Stimulated activated CD8-positive, alpha-beta memory T cell treated with anti-CD3 and anti-CD28 coated beads, Interleukin-12 subunit alpha, Interleukin-12 subunit beta, amount 100 ng/mL, for 4 hours (primary cell): ENCODE data around the gene OR13C5.
"Not testable (repeated sequence)": the region's sequence is repeated elsewhere in the genome, so short reads cannot be mapped to it uniquely, and the experiment has no call there.

Experiments
- DNase-seq: peaks from one replicate; pipeline ENCODE4 v3.0.0-alpha.2; 2020; ENCODE audit warnings: low read depth

OR13C5 gene, protein sequence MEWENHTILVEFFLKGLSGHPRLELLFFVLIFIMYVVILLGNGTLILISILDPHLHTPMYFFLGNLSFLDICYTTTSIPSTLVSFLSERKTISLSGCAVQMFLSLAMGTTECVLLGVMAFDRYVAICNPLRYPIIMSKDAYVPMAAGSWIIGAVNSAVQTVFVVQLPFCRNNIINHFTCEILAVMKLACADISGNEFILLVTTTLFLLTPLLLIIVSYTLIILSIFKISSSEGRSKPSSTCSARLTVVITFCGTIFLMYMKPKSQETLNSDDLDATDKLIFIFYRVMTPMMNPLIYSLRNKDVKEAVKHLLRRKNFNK

DNA sequence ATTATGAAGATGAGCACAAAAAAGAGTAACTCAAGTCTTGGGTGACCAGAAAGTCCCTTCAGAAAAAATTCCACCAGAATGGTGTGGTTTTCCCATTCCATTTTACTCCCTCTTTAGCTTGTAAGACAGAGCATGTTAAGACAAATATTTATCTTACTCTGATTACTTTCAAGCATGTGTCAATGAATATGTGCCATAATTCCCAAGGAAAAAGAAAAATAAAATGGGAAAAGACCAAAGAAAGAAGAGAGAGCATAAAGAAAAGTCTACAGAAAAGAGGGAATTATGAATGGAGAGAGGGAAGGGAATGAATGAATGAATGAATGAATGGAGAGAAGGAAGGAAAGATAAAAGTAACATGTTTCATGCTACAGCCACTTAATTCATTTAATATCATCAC, at the start of gene OR13C5:
TSS of gene OR13C5 (minus strand) at position 101 of the 400 bp plus-strand sequence. CDS start at position 101, 0 bp downstream.
- DNase-seq, result not testable (repeated sequence)

- DNase-seq, result no peak
These were observed 36.2 kb upstream of the OR13C5 start for GRCh38 chr9:104635456-104635855.

GRCh38 chr9:104633976-104634520, 34.8 kb upstream of the OR13C5 start:
- no peak for DNase-seq

DNA sequence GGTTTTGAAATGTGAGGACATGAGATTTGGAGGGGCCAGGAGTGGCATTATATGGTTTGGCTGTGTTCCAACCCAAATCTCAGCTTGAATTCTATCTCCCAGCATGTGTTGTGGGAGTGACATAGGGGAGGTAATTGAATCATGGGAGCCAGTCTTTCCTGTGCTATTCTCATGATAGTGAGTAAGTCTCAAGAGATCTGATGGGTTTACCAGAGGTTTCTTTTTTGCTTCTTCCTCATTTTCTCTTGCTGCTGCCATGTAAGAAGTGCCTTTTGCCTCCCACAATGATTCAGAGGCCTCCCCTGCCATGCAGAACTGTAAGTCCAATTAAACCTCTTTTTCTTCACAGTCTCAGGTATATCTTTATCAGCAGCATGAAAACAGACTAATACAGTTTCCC, 26.8 kb upstream of the OR13C5 start:
- DNase-seq, result not testable (repeated sequence)

GRCh38 chr9:104618104-104618503, 18.9 kb upstream of the OR13C5 start, which contains the start of gene OR13C9:
OR13C9 (minus strand) TSS chr9:104618204; CDS start chr9:104618204, 0 bp downstream.
- DNase-seq, result no peak

DNA sequence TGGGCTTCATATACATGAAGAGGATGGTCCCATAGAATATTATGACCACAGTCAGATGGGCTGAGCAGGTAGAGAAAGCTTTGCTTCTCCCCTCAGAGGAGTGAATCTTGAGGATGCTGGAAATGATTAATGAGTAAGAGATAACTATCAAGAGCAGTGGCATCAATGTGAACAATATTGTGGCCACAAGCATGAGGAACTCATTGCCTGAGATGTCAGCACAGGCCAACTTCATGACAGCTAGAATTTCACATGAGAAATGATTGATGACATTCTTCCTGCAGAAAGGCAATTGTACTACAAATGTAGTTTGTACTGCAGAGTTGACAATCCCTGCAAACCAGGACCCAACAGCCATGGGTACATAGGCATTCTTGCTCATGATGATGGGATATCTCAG, 18.2 kb upstream of the OR13C5 start:
- DNase-seq, result no peak

- no peak for DNase-seq
These were observed 12.0 kb upstream of the OR13C5 start for GRCh38 chr9:104611213-104611612.

- DNase-seq, result no peak
These were observed 9.1 kb upstream of the OR13C5 start for GRCh38 chr9:104608336-104608735.

GRCh38 chr9:104606152-104606551, 6.9 kb upstream of the OR13C5 start:
- no peak for DNase-seq

DNA sequence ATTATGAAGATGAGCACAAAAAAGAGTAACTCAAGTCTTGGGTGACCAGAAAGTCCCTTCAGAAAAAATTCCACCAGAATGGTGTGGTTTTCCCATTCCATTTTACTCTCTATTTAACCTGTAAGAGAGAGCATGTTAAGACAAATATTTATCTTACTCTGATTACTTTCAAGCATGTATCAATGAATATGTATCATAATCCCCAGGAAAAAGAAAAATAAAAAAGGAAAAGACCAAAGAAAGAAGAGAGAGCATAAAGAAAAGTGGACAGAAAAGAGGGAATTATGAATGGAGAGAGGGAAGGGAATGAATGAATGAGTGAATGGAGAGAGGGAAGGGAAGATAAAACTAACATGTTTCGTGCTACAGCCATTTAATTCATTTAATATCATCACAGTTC, 6.3 kb upstream of the OR13C5 start, which contains the start of gene OR13C2:
TSS of gene OR13C2 (minus strand) at position 101 of the 400 bp plus-strand sequence. CDS start at position 101, 0 bp downstream.
- not testable (repeated sequence) for DNase-seq

- no peak for DNase-seq
These were observed 5.6 kb upstream of the OR13C5 start for GRCh38 chr9:104604801-104605200.

GRCh38 chr9:104598749-104599148, 464 bp downstream of the OR13C5 start:
- not testable (repeated sequence) for DNase-seq

- DNase-seq, result no peak
These were observed 9.6 kb downstream of the OR13C5 start for GRCh38 chr9:104589626-104590025.

DNA sequence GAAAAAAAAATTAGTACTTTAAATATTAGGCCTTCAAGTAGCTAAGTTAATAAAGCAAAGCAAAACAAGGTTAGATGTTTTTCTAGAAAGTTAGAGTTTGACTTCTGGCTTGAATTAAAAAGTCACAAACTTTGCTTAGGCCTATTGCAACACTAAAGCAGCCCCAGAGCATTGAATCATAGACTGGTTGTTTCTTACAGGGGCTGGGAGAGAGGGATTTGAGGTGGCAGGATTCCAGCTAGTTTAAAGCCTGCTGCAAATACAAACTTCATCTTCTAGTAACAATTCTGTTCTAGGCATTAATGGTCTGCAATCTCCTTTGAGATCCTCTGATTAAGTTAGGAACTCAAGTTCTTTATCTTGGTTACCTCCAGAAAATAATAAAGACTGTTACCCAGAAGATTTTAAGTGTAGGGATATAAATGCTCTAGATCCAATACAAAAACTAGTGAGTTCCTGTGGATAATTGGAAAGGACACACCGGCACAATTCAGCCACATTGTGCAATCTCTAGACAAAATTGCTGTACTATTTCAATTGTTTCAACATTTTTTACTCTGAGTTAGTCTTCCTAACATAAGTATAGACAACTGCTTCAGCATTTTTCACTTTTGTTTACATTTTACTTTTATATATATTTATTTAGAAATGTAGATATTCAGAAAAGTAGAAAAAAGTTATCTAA, 12.6 kb downstream of the OR13C5 start:
- DNase-seq, result no peak

DNA sequence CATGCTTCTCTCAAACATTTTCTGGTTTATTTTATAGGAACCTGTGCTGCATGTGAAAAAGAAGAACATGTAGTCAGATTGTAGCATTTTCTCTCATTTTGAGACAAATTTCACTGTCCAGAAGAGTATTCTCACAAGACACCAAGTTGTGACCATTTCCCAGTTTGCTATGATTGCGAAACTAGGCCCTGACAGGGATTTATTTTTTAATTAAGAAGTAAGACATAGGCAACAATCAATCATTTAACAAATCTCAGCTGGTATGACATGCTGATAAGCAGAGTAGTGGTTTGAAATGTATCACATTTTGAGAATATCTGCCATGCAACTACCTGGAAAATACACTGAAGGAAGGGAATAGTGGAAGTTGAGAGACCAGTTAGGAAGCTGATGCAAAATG, 18.7 kb downstream of the OR13C5 start:
- no peak for DNase-seq

- DNase-seq, result no peak
These were observed 21.9 kb downstream of the OR13C5 start for GRCh38 chr9:104577263-104577662.

DNA sequence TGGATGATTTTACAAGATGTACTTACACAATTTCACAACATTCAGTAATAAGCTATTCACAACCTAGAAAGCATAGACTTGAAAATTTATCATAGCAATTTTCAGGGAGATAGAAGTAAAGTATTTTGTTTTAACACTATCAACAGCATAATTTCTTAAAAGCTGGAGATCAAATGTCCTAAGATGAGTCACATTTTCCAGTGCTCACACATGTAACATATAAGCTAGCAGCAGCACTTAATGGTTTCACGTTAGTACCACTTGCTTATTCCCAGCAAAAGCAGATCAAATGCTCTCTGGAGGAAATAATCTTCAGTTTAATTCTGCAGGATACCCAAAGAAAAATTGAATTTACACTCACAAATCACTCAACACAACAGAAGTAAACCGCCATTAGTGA, 23.8 kb downstream of the OR13C5 start:
- no peak for DNase-seq

- no peak for DNase-seq
These were observed 26.6 kb downstream of the OR13C5 start for GRCh38 chr9:104572612-104573011.

- no peak for DNase-seq
These were observed 30.3 kb downstream of the OR13C5 start, which contains the start of gene OR13C8 for GRCh38 chr9:104568868-104569267. OR13C8 (plus strand) TSS chr9:104569168; CDS start chr9:104569168, 0 bp downstream.

- no peak for DNase-seq
These were observed 34.9 kb downstream of the OR13C5 start for GRCh38 chr9:104564358-104564757.

GRCh38 chr9:104556830-104557634, 42.2 kb downstream of the OR13C5 start:
- DNase-seq, result no peak

- no peak for DNase-seq
These were observed 43.7 kb downstream of the OR13C5 start for GRCh38 chr9:104555521-104555920.
